ENCODE data around the gene PRB4.

DNA sequence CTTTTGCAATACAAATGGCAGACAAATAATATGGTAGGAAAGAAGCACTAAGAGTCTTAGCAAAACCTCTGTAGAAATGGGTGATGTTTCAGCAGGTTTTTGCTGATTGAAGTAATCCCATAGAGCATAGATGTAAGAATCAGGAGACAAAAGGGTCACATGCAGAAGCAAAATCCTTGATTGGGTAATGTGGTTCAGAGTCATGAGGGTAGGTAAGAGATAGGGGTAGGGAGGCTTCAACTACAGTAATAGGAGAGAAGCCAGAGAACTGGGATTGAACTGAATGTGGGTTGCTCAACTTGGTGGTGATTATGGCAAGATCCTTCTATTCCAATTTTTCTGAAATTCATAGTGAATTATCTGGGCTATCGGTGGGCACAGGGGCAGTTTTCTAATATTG, 45.7 kb downstream of the PRB4 start:
- TF ChIP-seq, protein P1, sequence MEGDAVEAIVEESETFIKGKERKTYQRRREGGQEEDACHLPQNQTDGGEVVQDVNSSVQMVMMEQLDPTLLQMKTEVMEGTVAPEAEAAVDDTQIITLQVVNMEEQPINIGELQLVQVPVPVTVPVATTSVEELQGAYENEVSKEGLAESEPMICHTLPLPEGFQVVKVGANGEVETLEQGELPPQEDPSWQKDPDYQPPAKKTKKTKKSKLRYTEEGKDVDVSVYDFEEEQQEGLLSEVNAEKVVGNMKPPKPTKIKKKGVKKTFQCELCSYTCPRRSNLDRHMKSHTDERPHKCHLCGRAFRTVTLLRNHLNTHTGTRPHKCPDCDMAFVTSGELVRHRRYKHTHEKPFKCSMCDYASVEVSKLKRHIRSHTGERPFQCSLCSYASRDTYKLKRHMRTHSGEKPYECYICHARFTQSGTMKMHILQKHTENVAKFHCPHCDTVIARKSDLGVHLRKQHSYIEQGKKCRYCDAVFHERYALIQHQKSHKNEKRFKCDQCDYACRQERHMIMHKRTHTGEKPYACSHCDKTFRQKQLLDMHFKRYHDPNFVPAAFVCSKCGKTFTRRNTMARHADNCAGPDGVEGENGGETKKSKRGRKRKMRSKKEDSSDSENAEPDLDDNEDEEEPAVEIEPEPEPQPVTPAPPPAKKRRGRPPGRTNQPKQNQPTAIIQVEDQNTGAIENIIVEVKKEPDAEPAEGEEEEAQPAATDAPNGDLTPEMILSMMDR (IDR thresholded peaks at IDR 0.05) = no peak
- no peak for TF ChIP-seq POLR2A (IDR thresholded peaks at IDR 0.05)
